ENCODE data around the gene DZIP1.

Gene DZIP1

DNA sequence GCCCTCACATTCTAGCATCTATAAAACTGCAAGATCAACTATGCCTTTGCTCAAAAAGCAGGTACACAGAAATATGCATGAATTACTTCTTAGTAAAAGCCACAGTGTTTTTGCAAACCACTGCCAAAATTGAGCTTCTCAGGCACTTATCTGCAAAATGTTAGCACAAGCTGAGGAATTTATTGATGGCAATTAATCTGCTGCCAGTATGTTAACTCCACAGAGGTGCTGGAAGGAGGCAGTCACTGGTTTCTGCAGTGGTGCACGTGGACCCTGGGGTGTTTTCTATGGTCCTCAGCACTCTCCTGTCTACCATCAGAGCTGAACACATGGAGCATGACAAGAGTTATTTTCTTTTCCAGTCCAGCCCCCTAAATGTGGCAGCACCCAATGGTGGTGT, 47.8 kb downstream of the DZIP1 start:
- in situ Hi-C loops (cut with HindIII; ENCODE audit: low pct_ligation_motif_present, low sequenced_read_pairs), result no loop called here
- Histone ChIP-seq H3K27me3 (replicated peaks) (no peaks in the 10 kb centered on the region), H3K36me3 (replicated peaks) (peaks cover 22% of the 10 kb centered on the region), H3K27ac (no peak overlapping the region), H3K4me3 (ENCODE audit: low read depth, low read length) (no peak overlapping the region)
- no peak for DNase-seq
- TF ChIP-seq CTCF (IDR thresholded peaks at IDR 0.05; ENCODE audit: low read depth, low read length, missing control alignments), result no peak

GRCh38 chr13:95593462-95593861, 51.0 kb downstream of the DZIP1 start:
- in situ Hi-C loops (cut with HindIII; ENCODE audit: low pct_ligation_motif_present, low sequenced_read_pairs), result no loop called here
- Histone ChIP-seq H3K4me3 (ENCODE audit: low read depth, low read length) (no peak overlapping the region), H3K27ac (no peak overlapping the region), H3K27me3 (replicated peaks) (no peaks in the 10 kb centered on the region), H3K36me3 (replicated peaks) (peaks cover 17% of the 10 kb centered on the region)
- TF ChIP-seq CTCF (IDR thresholded peaks at IDR 0.05; ENCODE audit: low read depth, low read length, missing control alignments), result no peak
- DNase-seq, result no peak

- H3K4me3 ChIP-seq (ENCODE audit: low read depth, low read length), result no peak overlapping the region
- in situ Hi-C loops (cut with HindIII; ENCODE audit: low pct_ligation_motif_present, low sequenced_read_pairs), result no loop called here
- H3K27me3 ChIP-seq (replicated peaks), result no peaks in the 10 kb centered on the region
- no peak overlapping the region for H3K27ac ChIP-seq
- no peak for TF ChIP-seq CTCF (IDR thresholded peaks at IDR 0.05; ENCODE audit: low read depth, low read length, missing control alignments)
- no peak for DNase-seq
- peaks cover 49% of the 10 kb centered on the region for H3K36me3 ChIP-seq (replicated peaks)
These were observed 55.8 kb downstream of the DZIP1 start for GRCh38 chr13:95588721-95589120.

DNA sequence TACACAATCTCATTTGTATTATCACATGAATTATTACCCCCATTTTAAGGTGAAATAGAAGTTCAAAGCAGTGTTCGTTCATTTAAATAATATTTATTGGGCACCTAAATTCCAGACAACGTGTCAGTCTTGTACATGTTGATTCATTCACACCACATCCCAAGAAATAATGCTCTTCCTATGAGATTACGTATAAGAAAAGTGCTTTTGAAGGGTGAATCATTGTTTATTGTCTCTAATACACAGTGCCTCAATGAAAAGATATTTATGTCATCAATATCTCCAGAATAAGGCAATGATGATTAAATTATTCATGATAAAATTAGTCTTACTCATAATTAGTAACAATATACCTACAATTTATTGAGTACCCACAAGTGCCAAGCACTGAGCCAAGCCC, 56.4 kb downstream of the DZIP1 start:
- H3K27me3 ChIP-seq (replicated peaks), result no peaks in the 10 kb centered on the region
- in situ Hi-C loops (cut with HindIII; ENCODE audit: low pct_ligation_motif_present, low sequenced_read_pairs), result no loop called here
- no peak for TF ChIP-seq CTCF (IDR thresholded peaks at IDR 0.05; ENCODE audit: low read depth, low read length, missing control alignments)
- no peak overlapping the region for H3K4me3 ChIP-seq (ENCODE audit: low read depth, low read length)
- DNase-seq, result no peak
- peaks cover 48% of the 10 kb centered on the region for H3K36me3 ChIP-seq (replicated peaks)
- H3K27ac ChIP-seq, result no peak overlapping the region

GRCh38 chr13:95585867-95586266, 58.6 kb downstream of the DZIP1 start:
- no peak overlapping the region for H3K4me3 ChIP-seq (ENCODE audit: low read depth, low read length)
- peaks cover 56% of the 10 kb centered on the region for H3K36me3 ChIP-seq (replicated peaks)
- no peak overlapping the region for H3K27ac ChIP-seq
- in situ Hi-C loops (cut with HindIII; ENCODE audit: low pct_ligation_motif_present, low sequenced_read_pairs), result no loop called here
- no peak for TF ChIP-seq CTCF (IDR thresholded peaks at IDR 0.05; ENCODE audit: low read depth, low read length, missing control alignments)
- no peaks in the 10 kb centered on the region for H3K27me3 ChIP-seq (replicated peaks)
- no peak for DNase-seq

- in situ Hi-C loops (cut with HindIII; ENCODE audit: low pct_ligation_motif_present, low sequenced_read_pairs), result no loop called here
- Histone ChIP-seq H3K4me3 (ENCODE audit: low read depth, low read length) (no peak overlapping the region), H3K27me3 (replicated peaks) (no peaks in the 10 kb centered on the region), H3K36me3 (replicated peaks) (peaks cover 32% of the 10 kb centered on the region), H3K27ac (no peak overlapping the region)
- DNase-seq, result no peak
- no peak for TF ChIP-seq CTCF (IDR thresholded peaks at IDR 0.05; ENCODE audit: low read depth, low read length, missing control alignments)
These were observed 65.2 kb downstream of the DZIP1 start for GRCh38 chr13:95579303-95579702.
